Astrocyte (in vitro differentiated cells and primary cell): ENCODE data around the gene AGPS.

Experiments
- CTCF ChIP-seq: IDR thresholded peaks from 2 replicates; pipeline ENCODE4 v1.5.1; 2011; ENCODE audit warnings: low read depth, mild to moderate bottlenecking, inconsistent platforms, low read length, moderate library complexity; ENCODE audit not compliant: insufficient read depth
- EZH2 ChIP-seq: IDR thresholded peaks from 2 replicates; pipeline ENCODE4 v1.6.1; 2012; ENCODE audit warnings: mild to moderate bottlenecking, low read length, inconsistent platforms; ENCODE audit not compliant: insufficient read depth

GRCh38 chr2:177572236-177572671 lies 179.7 kb downstream of the AGPS start:
- TF ChIP-seq EZH2 (no peak), CTCF (no peak)
